DMS53 (cell line): ENCODE measurements around the gene MOB3C.

Experiments
- DNase-seq: peaks from one replicate; lab custom pipeline; 2025; lab: John Stamatoyannopoulos, UW

The MOB3C gene

DNA sequence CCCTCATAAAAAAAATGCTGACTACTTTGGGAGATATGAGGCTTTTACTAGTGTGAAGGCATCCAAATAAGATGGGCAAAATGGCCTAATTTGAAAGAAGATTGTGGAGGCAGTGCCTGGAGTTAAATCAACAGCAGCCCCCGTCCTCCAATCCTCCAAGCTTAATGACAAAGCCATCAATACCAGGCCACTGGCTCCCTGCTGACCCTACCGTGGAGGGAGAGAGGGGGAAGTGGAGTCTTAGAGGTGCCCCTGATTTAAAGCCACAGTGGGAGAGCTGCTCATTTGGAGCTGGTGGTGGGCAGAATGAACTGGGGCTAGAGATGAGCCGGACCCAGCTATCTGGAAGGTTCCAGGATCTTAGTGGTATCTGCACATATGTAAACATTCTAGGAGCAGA lies 40.8 kb downstream of the MOB3C start:
- DNase-seq: no peak

DNA sequence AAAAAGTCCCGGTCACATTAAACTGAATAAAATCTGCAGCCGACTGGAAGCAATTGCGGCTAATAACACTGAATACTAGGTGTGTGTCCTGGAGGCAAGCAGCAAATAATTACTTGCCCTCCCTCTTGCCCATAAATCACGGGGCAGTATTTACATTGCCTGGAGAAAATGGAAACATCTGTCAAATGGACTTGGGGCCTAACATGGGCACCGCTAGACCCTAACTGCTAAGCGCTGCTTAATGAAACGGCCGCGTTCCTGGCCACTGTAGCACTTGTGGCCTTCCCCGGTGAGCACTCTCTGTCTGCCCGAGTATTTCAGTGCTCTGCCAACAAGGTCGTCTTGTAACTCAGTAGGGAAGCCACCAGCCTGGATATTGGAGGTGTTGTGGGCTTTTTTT lies 41.3 kb downstream of the MOB3C start:
- DNase-seq: no peak

DNA sequence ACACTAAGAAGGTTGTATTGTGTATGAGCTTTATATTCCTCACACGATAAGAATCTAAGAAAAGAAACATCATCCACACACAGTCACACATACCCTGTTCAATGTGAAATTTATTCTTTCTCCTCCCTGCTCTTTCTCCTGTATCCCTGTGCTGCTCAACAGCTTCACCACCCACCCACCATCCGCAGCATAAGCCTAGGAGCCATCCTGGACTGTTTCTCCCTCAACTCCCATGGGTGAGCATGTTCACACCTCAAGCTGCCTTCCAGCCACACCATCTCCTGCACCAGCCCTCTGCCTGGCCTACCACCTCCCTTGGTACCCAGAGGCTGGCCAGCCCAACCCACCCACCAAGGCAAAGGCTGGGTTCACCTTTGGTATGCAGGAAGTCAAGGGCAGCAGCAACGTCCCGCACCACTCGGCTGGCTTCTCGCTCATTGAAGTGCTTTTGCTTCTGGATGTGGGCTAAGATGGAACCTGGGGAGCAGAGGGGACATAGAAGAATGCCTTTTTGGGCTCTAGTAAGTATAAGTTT lies 44.9 kb downstream of the MOB3C start:
- DNase-seq: no peak

DNA sequence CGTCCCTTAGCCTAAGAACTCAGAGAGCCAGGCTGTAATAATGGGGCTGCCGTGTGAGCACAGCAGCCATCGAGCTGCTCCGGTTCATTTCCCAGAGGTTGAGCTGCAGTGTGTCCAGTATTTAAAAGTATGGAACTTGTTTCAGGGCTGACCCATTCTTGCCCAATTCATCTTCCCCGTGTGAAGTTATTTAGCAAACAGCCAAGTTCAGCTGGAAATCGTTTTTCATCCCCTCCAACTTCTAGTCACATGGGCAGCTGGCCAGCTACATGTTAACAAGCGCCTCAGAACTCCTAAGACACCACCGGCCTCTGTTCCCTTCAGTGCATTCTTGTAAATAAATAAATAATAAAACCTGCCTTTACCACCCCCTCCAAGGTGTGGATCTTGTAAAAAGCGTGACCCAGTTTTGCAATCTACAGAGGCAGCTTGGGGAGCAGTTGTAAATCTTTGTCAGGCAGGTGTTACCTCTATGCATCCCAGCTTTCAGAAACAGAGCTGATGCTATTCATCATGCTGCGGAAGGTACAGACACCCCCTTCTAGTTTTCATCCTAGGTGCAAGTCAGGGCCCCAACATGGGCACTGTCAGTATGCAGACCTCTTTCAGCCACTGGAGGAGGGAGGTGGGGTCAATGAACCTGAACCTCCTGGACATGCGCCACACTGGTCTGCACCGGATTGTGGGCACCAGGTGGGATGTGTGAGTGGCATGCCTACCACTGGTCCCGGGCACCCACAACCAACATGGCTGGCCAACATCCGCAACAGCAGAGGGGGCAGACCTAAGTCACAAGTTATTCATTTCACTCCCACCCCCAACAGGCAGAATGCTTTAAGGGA lies 46.5 kb downstream of the MOB3C start:
- DNase-seq: no peak

DNA sequence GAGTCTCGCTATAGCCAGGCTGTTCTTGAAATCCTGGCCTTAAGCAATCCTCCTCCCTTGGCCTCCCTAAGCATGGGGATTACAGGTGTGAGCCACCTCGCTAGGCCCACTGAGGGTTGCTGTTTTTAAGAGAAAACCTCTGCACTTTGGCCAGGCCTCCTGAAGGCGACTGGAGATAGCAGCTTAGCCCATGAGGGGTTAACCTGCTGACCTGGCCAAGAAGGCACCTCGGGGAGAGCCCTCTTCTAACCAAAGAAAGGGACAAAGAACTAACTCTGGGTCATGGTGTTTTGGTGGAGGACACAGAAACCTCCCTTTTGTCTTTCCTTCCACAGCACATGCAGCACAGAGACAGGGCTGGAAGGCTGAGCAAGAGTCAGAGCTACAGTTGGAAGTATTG lies 47.5 kb downstream of the MOB3C start:
- no peak for DNase-seq

DNA sequence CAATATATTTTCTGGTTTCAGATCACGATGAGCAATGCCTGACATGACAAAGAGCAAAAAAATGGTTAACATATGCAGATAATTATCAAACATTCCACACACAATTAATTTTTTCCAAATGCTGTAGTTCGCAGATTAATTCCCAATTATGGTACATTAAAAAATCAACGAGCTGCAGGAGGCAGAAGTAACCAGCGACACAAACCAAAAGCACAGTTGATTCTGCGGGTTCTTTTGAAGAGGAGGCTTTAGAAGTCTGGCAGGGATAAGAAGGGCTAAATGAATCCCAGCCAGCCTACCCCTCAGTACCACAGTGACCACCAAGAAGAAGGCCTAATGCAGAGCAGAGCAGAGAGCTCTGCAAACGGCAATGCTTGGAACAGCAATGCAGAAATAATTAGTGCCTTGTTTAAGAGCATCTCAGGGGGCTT lies 48.1 kb downstream of the MOB3C start:
- no peak for DNase-seq

DNA sequence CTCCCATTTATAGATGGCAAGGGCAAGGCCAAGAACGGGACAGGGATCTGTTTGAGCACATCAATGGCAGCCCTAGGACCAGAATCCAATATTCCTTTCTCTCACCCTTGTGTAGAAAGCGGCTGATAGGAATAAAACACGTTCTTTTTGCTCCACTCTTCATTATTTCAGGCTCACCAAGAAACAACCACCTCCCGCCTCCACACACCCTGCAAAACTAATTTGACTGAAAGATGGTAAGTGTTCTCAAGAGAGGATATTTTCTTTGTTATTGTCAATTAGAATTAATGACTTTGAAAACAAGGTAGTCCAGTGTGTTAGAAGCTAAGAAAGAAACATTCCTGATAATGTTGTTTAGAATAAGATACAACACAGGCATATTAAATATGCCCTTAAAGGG lies 53.3 kb downstream of the MOB3C start:
- no peak for DNase-seq

DNA sequence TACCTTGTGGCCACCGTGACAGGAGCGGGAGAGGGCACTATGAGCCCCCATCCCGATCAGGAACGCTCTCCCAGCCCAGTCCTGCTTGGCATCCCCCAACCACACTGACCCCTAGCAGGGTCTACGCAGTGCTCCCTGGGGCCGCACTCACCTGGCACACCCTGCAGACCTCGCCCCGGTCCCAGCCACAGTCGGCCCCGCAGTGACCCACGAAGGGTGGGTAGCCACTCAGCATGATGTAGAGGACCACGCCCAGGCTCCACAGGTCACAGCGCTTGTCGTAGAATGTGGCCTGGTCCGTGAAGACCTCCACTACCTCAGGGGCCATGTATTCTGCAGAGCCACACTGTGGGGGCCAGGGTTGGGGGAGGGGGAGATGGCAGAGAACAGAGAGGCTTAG lies 54.1 kb downstream of the MOB3C start:
- DNase-seq: no peak

DNA sequence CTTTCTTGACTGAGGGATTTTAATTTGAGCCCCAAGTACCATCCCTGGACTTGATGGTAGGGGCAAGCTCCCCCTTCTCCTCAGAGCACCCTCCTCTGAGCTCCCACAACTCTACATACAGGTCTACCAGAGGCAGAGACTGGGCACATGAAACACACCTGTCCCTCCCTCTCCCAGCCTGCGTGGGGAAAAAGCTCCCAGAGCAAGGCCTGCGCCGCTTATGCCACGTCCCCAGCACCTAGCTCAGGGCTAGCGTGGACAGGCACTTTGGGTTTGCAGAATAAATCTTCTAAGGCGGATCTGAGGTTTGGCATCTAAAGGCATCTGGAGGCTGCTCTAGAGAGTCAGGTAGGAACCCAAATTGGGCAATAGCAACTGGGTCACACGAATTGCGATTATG lies 57.6 kb downstream of the MOB3C start:
- DNase-seq: no peak

DNA sequence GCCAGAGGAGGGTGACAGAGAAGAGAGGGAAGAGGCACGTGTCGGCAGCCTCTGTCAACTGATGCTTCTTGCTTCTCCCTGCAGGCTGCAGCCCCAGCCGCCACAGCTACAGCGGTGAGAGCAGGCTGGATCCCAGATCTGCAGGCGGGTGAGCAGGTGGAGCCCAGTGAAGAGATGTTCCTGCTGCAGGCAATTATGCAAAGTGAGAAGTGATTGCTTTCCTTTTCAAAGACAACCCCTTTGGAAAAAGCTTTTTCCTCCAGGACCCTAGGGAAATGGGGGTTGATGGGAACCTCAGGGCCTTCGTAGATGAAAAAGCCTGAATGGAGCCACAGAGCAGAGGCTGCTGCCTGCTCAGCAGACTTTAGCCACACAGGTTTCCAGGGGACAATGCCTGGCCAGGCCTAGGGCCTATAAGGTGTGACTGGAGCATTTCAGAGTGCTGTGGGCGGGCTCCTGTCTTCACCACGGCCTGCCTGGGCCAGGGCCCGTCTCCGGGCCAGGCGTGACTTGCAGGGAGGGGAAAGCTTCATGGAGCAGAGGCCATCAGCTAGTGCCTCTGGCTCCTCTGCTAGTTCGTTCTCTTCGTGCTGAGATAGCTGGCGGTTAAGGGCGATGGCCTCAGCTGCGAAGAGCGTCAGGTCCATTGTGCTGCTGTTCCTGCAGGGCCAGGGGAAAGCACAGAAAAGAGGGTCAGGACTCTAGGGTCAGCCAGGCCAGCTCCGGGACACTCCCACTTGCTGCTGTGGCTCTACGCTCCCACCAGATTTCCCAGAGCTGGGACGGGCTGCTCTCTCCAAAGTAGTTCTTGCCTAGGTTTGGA lies 58.3 kb downstream of the MOB3C start:
- no peak for DNase-seq
